IPS-18c (cell line): ENCODE results near the gene CLEC18A.

Source experiments
- H3K4me3 ChIP-seq: 2 replicates; pipeline ENCODE4 v1.7.0; 2013; ENCODE audit warnings: low read depth, mild to moderate bottlenecking, low read length, moderate library complexity; ENCODE audit not compliant: insufficient read depth
- H3K9me3 ChIP-seq: one replicate; pipeline ENCODE4 v1.6.1; 2013; ENCODE audit warnings: mild to moderate bottlenecking, low read length, moderate library complexity; ENCODE audit not compliant: control insufficient read depth, insufficient read depth

The CLEC18A gene

DNA sequence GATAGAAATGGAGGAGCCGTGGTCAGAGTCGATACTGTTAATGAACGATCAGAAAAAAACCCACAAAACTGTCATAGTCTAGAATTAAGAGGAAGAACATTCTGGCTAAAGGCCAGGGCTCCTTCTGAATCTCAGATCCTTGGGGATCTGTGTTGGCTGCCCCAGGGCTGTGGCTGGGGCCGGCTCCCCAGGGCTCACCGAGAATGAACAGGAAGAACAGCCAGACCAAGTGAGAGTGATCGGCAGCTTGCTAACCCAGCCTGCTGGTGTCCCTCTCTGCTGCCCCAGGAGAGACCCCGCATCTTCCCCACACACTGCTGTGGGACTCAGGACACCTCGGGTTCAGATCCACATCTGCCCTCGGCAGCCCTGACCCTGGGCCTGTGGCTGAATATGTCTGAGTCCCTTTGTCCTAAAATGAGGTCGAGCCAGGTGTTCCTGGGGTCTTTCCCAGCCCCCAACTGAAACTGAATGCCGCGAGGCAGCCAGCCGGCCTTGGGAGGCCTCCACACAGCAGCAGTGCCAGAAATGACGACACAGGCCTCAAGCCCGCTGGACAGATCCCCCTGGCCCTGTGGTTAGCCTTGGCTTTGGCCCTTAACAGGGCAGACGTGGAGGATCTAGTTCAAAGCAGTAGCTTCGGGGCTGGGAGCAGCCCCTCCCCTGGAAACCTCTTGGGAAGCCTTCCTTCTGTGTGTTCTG is 23.9 kb upstream of the CLEC18A start:
- Histone ChIP-seq H3K4me3 (no peak overlapping the region), H3K9me3 (no peaks in the 10 kb centered on the region)

DNA sequence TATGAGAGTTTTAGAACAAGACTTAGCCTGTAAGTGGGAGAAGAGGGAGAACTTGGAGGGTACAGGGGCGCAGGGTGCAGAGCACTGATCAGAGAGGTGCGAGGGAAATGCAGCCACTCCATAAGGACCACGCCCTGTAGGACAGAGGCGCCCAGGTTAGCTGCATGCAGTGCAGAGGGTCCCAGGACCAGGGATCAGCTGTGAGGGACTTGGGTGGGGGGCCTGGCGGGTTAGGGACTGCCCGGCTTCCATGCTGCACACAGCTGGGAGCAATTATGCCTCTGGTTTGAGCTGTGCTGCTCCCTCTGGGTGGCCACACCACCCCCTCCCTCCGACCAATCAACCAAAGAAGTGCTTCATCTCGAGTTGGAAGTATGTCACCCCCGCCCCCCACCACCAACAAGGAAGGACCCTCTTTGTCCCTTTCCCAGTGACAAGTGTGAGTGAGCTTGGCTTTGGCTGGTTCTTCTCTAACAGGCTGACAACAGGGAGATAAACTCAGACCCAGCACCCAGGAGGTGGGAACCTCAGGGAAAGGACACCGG is 22.2 kb upstream of the CLEC18A start:
- Histone ChIP-seq H3K4me3 (no peak overlapping the region), H3K9me3 (no peaks in the 10 kb centered on the region)

DNA sequence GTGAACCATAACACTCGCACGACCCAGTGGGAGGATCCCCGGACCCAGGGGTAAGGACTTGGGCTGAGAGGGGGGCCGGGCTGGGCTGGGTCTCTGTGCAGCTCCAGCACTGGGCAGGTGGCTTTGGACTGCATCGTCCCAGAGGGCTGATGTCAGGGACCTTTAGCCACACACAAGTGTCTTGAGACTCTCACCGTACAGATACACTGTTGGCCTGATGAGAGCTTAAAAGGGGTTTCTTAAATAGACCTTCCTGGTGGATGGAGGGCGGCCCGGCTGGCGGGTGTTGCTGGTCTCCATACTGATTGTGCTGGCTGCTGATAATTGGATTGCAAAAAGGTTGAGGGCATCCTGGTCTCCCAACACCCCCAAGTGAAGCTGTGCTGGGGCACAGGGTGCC is 21.7 kb upstream of the CLEC18A start:
- no peak overlapping the region for H3K4me3 ChIP-seq
- H3K9me3 ChIP-seq, result no peaks in the 10 kb centered on the region

DNA sequence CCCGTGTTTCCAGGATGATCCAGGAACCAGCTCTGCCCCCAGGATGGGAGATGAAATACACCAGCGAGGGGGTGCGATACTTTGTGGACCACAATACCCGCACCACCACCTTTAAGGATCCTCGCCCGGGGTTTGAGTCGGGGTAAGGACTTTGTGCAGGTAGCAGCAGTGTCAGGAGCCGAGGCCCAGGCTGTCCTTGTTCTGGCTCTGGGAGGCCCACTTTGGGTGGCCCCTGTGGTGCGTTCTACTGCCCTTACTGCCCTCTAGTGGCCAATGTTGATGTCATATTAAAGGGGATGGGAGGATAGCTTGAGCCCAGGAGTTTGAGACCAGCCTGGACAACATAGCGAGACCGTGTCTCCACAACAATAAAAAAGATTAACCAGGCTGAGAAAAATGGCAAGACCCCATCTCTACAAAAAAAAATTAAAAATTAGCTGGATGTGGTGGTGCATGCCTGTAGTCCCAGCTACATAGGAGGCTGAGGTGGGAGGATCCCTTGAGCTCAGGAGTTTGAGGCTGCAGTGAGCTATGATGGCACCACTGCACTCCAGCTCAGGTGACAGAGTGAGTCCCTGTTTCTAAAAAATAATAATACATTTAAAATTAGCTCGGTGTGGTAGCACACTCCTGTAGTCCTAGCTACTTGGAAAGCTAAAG is 20.9 kb upstream of the CLEC18A start:
- no peaks in the 10 kb centered on the region for H3K9me3 ChIP-seq
- no peak overlapping the region for H3K4me3 ChIP-seq

DNA sequence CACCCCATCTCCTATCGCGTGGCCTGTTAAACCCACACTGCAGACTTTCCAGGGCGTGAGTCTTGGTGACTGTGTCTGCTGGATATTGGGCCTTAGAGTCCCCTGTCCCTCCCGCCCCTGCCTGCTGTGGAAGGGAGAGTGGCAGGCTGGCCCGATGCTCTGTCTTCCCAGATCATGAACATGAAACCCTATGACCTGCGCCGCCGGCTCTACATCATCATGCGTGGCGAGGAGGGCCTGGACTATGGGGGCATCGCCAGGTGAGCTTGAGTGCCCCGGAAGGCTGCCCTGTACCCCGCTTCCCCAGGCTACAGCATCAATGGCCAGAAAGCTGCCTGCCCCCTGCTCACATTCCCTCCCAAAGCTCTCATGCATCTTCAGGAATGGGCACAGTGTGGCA is 19.5 kb upstream of the CLEC18A start:
- Histone ChIP-seq H3K4me3 (no peak overlapping the region), H3K9me3 (no peaks in the 10 kb centered on the region)

DNA sequence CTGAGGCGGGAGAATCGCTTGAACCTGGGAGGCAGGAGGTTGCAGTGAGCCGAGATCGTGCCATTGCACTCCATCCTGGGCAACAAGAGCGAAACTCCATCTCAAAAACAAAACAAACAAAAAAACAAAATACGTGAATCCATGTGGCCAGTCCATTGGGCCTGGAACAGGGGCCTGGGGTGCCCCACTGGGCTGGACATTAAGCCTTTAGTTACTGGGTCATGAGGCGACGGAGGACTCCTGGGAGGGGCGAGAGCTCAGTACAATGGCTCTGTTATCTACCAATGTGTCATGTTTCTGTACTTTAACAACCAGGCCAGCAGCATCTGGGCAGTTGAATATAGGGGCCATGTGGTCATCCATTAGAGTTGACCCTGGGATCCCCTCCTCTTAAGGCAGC is 18.9 kb upstream of the CLEC18A start:
- H3K4me3 ChIP-seq, result no peak overlapping the region
- H3K9me3 ChIP-seq, result no peaks in the 10 kb centered on the region

DNA sequence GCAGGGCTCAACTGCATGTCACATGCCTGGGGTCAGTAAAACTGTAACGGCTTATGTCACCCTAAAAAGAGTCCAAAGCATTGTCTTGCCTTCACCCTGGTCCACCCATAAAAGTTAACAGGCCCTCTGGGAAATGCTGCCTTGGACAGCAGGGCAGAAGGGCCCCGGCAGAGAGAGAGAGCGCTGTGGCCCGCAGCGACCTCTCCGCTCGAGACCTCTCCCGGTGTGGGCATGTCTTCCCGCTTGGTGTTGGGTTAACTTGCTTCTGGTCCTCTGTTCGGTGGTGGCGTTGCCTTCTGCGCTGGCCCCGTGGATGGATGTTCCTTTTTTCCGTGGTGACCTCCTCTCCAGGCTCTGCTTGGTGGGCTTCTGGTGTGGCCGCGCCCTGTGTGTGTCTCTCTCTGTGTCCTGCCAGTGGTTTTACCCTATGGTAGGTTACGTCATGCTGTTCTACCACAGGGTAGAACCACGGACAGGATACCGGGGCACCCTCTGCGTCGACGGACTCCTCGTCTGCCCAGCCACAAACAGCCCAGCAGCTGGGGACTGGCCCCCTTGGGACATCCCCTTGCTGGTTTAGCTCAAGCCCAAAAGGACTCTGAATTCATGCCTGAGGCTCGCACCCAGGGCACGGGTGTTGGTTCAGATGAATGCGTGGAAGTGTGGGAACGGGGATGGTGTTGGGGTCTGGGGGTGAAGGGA is 18.3 kb upstream of the CLEC18A start:
- no peaks in the 10 kb centered on the region for H3K9me3 ChIP-seq
- H3K4me3 ChIP-seq, result no peak overlapping the region

DNA sequence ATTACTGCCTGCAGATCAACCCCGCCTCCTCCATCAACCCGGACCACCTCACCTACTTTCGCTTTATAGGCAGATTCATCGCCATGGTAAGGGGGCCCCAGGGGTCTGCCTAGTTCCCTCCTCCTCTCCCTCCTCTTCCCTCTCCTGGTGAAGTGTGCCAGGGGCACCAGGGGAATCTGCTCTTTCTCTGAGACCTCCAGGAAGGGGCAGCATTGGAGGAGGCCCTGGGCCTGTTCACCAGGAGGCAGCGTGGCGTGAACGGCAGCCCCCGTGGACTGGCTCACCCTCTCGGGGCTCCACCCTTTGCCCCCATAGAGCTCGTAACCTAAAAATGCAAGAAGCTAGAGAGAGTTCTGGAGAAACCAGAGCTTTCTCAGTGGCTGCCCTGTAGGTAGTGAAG is 17.1 kb upstream of the CLEC18A start:
- H3K9me3 ChIP-seq, result no peaks in the 10 kb centered on the region
- no peak overlapping the region for H3K4me3 ChIP-seq

DNA sequence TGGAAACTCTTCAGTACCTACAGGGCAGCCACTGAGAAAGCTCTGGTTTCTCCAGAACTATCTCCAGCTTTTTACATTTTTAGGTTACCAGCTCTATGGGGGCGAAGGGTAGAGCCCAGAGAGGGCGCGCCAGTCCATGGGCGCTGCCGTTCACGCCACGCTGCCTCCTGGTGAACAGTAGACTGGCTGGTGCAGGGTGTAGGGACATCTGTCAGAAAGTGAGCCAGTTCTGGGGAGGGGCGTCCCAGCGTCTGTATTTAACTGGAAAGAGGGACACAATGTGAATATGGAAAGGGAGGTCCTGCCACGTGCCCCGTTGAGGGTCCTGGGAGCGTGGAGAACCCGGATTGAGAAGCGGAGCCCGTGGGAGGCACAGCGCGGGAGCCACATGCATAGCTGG is 16.4 kb upstream of the CLEC18A start:
- Histone ChIP-seq H3K9me3 (no peaks in the 10 kb centered on the region), H3K4me3 (no peak overlapping the region)

DNA sequence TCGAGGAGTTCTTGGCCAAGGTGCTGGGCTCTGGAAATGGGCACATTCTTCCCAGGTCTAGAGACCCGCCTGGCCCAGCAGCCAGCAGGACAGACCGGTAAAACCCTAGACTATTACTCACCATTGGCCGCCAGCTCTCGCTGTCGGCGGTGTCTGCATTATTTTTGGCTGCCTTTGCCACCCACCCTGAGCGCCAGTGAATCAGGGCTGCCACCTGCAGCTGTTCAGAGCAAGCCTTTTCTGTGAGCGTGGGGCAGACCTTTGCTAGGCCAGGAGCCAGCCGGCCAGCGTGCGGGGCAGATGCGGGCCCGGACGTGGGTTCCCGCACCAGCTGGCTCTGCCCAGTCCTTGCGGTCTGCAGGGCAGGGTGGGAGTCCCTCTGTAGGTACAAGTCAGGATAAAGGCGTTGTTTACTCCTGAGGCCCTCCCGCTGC is 15.8 kb upstream of the CLEC18A start:
- no peaks in the 10 kb centered on the region for H3K9me3 ChIP-seq
- H3K4me3 ChIP-seq, result no peak overlapping the region

DNA sequence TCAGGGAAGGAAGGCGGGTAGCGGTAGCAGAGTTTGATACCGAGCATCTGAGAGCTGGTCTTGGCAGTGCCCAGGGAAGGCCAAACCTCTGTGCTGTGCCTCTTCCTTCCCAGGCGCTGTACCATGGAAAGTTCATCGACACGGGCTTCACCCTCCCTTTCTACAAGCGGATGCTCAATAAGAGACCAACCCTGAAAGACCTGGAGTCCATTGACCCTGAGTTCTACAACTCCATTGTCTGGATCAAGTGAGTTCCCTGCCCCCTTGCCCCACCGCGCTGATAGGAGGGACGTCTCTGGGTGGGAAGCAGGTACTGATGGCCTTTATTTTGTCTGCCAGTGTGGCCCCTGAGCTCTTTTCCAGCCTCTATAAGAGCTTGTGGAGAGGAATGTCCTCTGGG is 15.4 kb upstream of the CLEC18A start:
- H3K4me3 ChIP-seq, result no peak overlapping the region
- H3K9me3 ChIP-seq, result no peaks in the 10 kb centered on the region

DNA sequence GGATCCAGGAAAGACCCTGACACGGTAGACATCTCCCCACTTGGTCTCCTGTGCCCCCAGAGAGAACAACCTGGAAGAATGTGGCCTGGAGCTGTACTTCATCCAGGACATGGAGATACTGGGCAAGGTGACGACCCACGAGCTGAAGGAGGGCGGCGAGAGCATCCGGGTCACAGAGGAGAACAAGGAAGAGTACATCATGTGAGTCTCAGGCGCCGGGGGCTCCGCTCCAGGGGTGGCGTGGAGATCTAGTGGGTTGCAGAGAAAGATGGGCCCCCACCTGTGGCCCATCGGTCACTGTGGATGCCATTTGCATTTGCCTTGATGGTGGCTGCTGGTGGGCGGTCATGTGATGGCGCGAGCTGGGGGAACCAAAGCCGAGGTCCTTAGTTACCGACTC is 14.9 kb upstream of the CLEC18A start:
- Histone ChIP-seq H3K9me3 (no peaks in the 10 kb centered on the region), H3K4me3 (no peak overlapping the region)

DNA sequence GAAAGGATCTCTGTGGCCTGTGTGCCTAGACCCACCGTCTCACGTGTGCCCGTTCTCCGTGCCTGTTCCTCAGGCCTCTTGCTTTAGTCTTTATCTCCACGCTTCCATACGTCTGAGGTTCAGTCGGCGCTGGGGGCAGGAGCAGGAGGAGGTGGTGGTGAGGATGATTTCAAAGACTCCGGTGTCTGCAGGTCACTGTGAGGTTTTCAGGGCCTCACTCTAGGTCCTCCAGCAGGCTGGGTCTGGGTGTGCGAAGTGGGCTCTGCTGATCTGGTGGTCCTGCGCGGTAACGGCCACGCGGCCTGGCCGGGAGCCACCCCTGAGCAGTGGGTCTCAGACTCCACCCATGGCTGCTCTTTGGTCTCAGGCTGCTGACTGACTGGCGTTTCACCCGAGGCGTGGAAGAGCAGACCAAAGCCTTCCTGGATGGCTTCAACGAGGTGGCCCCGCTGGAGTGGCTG is 14.4 kb upstream of the CLEC18A start:
- H3K4me3 ChIP-seq, result no peak overlapping the region
- no peaks in the 10 kb centered on the region for H3K9me3 ChIP-seq

DNA sequence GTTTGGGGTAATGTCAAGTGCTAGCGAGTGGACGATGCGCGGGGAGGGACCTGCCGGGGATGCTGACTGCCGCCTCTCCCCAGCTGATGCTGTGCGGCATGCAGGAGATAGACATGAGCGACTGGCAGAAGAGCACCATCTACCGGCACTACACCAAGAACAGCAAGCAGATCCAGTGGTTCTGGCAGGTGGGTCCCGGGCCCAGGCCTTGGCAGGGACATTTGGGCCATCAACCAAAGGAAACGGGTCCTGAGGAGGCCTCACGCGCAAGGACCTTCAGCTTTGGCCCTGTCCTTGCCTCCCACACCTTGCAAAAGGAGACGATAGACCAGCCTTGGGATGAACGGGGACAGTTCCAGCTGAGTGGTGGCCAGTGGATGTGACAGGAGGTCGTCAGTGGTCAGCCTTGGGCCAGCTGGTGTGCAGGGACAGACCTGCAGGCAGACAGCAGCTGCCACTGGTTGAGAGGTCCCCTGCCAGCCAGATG is 13.6 kb upstream of the CLEC18A start:
- Histone ChIP-seq H3K9me3 (peaks cover 2% of the 10 kb centered on the region), H3K4me3 (no peak overlapping the region)

DNA sequence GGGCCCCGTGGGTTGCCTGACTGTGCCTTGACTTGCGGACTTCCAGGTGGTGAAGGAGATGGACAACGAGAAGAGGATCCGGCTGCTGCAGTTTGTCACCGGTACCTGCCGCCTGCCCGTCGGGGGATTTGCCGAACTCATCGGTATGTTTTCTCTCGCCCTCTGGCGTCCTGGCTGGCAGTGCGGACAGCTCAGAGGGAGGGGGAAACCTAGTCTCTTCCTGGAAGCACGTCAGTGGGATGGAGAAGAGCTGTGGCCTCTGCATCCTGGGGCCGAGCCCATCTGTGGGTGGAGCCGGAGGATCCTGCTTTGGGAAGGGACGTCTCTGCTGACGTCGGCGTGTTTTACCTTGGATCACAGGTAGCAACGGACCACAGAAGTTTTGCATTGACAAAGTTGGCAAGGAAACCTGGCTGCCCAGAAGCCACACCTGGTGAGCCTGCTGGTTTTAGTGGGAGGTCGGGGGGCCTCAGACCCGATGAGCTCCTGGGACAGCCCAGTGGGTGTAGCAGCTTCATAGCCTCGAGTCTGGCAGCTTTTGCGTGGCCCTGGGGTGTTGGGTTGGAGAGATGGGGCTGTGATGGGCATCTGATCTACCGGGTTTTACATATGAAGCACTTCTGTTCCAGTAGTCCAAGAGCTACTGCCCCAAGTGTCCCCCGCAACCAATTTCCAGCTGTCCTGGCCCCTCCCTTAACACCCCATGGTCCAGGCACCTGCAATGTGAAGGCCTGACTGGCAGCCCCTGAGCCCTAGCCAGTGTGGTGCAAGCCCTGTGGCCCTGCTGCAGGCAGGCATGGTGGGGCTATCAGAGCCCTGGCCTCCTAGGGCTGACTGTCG is 11.9 kb upstream of the CLEC18A start:
- H3K9me3 ChIP-seq, result peaks cover 2% of the 10 kb centered on the region
- H3K4me3 ChIP-seq, result no peak overlapping the region

DNA sequence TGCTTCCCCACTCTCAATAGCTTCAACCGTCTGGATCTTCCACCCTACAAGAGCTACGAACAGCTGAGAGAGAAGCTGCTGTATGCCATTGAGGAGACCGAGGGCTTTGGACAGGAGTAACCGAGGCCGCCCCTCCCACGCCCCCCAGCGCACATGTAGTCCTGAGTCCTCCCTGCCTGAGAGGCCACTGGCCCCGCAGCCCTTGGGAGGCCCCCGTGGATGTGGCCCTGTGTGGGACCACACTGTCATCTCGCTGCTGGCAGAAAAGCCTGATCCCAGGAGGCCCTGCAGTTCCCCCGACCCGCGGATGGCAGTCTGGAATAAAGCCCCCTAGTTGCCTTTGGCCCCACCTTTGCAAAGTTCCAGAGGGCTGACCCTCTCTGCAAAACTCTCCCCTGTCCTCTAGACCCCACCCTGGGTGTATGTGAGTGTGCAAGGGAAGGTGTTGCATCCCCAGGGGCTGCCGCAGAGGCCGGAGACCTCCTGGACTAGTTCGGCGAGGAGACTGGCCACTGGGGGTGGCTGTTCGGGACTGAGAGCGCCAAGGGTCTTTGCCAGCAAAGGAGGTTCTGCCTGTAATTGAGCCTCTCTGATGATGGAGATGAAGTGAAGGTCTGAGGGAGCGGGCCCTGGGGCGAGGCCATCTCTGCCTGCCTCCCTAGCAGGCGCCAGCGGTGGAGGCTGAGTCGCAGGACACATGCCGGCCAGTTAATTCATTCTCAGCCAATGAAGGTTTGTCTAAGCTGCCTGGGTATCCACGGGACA is 11.1 kb upstream of the CLEC18A start:
- H3K9me3 ChIP-seq, result peaks cover 2% of the 10 kb centered on the region
- H3K4me3 ChIP-seq, result no peak overlapping the region
